HCT116 (cell line): ENCODE data around the gene HIGD1A. TPM values are rescaled to one million over a fixed set of nuclear protein-coding genes. Genes with fewer than 3 reads are reported as not detected.

ENCODE experiments used
- ATAC-seq: fragments of 200-7000 bp; cut with Tn5 transposase; 2 replicates; pipeline ENCODE4 v1.9.1; 2020; ENCODE audit warnings: mild to moderate bottlenecking, moderate library complexity
- BruUV-seq: library from RNA; stranded (reverse); fragments of 400-500 nt; replicated peaks from 2 replicates; lab custom pipeline; 2021; lab: Mats Ljungman, UMichigan
- CTCF ChIA-PET: fragments of 300-600 bp; sonication (Branson Sonifier 250); formaldehyde crosslinking; loops from one replicate; lab custom pipeline; 2021; ENCODE audit warnings: antibody characterized with exemption; lab: Charles Lee
- POLR2A ChIA-PET: fragments of 300-600, 350-600 bp; sonication (Branson Sonifier 250); formaldehyde crosslinking; loops from one replicate; lab custom pipeline; 2021; ENCODE audit warnings: antibody characterized with exemption; lab: Charles Lee
- RAD21 ChIA-PET, 2 experiments: fragments of 300-600 bp; sonication (Branson Sonifier 250); formaldehyde crosslinking; loops; one replicate each; lab custom pipeline; 2023; ENCODE audit warnings: low total read pairs in 2 of 2; ENCODE audit not compliant: uncharacterized antibody in 2 of 2, unreplicated experiment in 2 of 2, low non-redundant PET in 1 of 2; lab: Charles Lee
- DNase-seq: peaks from one replicate; pipeline ENCODE4 v3.0.0-alpha.2; 2010; ENCODE audit warnings: low read depth, low spot score
- H2AFZ ChIP-seq: fragments of 200-600 bp; shearing (Covaris generic), sonication (generic); 2 replicates; pipeline ENCODE4 v1.6.1; 2017; ENCODE audit warnings: low read depth, mixed run types, mixed read lengths, antibody characterized with exemption, low read length; ENCODE audit not compliant: poor library complexity, severe bottlenecking
- H3K27ac ChIP-seq: 2 replicates; pipeline ENCODE4 v1.5.1; 2012; ENCODE audit warnings: low read depth, low read length
- H3K27me3 ChIP-seq: fragments of 200-600 bp; sonication (generic); 2 replicates; pipeline ENCODE4 v1.6.1; 2016; ENCODE audit warnings: mixed run types, low read length, mixed read lengths; ENCODE audit not compliant: insufficient read depth
- H3K36me3 ChIP-seq, 2 experiments: fragments of 200-500 bp in 1 of 2; fragments of 200-600 bp in 1 of 2; sonication (Bioruptor generic) in 1 of 2; sonication (generic) in 1 of 2; 2 replicates each; pipeline versions ENCODE4 v1.5.1 to v1.6.1; 2014 to 2016; ENCODE audit warnings: low read length in 2 of 2, inconsistent platforms in 1 of 2, mixed read lengths in 1 of 2, mixed run types in 1 of 2; ENCODE audit not compliant: insufficient read depth in 2 of 2, control insufficient read depth in 1 of 2
- H3K4me1 ChIP-seq, 2 experiments: fragments of 200-600 bp in 1 of 2; sonication (generic) in 1 of 2; 2 replicates each; pipeline versions ENCODE4 v1.5.1 to v1.6.1; 2012 to 2017; ENCODE audit warnings: low read length in 2 of 2, inconsistent platforms in 1 of 2, mild to moderate bottlenecking in 1 of 2, mixed read lengths in 1 of 2, mixed run types in 1 of 2, moderate library complexity in 1 of 2; ENCODE audit not compliant: insufficient read depth in 2 of 2, control insufficient read depth in 1 of 2
- H3K4me2 ChIP-seq: fragments of 200-600 bp; sonication (generic); 2 replicates; pipeline ENCODE4 v1.6.1; 2017; ENCODE audit warnings: mixed run types, low read length, mixed read lengths
- H3K4me3 ChIP-seq, 2 experiments: fragments of 200-600 bp in 1 of 2; sonication (generic) in 1 of 2; replicated peaks in 1 of 2; 2 replicates each; pipeline ENCODE4 v1.5.1; 2011 to 2016; ENCODE audit warnings: low read length in 2 of 2, control low read depth in 1 of 2, low read depth in 1 of 2, mild to moderate bottlenecking in 1 of 2, mixed read lengths in 1 of 2, mixed run types in 1 of 2
- H3K79me2 ChIP-seq: fragments of 200-600 bp; sonication (generic); 2 replicates; pipeline ENCODE4 v1.6.1; 2017; ENCODE audit warnings: mild to moderate bottlenecking, mixed run types, low read length, moderate library complexity, mixed read lengths; ENCODE audit not compliant: insufficient read depth
- H3K9ac ChIP-seq: fragments of 200-600 bp; sonication (generic); 2 replicates; pipeline ENCODE4 v1.6.1; 2016; ENCODE audit warnings: low read length, mixed read lengths
- H3K9me2 ChIP-seq: fragments of 200-600 bp; sonication (generic), shearing (Covaris generic); 2 replicates; pipeline ENCODE4 v1.6.1; 2017; ENCODE audit warnings: mixed run types, mild to moderate bottlenecking, moderate library complexity; ENCODE audit not compliant: insufficient read depth
- H3K9me3 ChIP-seq, 2 experiments: fragments of 200-500 bp in 1 of 2; fragments of 200-600 bp in 1 of 2; sonication (Bioruptor generic) in 1 of 2; sonication (generic) in 1 of 2; 2 replicates each; pipeline ENCODE4 v1.6.1; 2014 to 2017; ENCODE audit warnings: low read length in 2 of 2, mixed read lengths in 2 of 2, inconsistent platforms in 1 of 2, low read depth in 1 of 2, mild to moderate bottlenecking in 1 of 2, mixed run types in 1 of 2, moderate library complexity in 1 of 2; ENCODE audit not compliant: control insufficient read depth in 1 of 2, insufficient read depth in 1 of 2
- H4K20me1 ChIP-seq: fragments of 200-600 bp; sonication (generic), shearing (Covaris generic); 2 replicates; pipeline ENCODE4 v1.6.1; 2017; ENCODE audit warnings: mixed run types, mild to moderate bottlenecking, moderate library complexity; ENCODE audit not compliant: insufficient read depth
- ELF1 ChIP-seq: IDR thresholded peaks from 2 replicates; pipeline ENCODE4 v1.6.1; 2012; ENCODE audit warnings: low read depth, borderline replicate concordance
- EZH2 ChIP-seq: fragments of 200-600 bp; sonication (generic); IDR thresholded peaks from 2 replicates; pipeline ENCODE4 v1.6.1; 2017; ENCODE audit warnings: antibody characterized with exemption, mixed run types
- EZH2phosphoT487 ChIP-seq: fragments of 200-600 bp; IDR thresholded peaks from 2 replicates; pipeline ENCODE4 v1.6.1; 2018; ENCODE audit warnings: antibody characterized with exemption, borderline replicate concordance
- FOSL1 ChIP-seq: IDR thresholded peaks from 2 replicates; pipeline ENCODE4 v1.6.1; 2012; ENCODE audit warnings: low read depth
- POLR2A ChIP-seq: IDR thresholded peaks from 2 replicates; pipeline ENCODE4 v1.7.0; 2011; ENCODE audit warnings: borderline replicate concordance; ENCODE audit not compliant: insufficient read depth, insufficient read length; ENCODE audit errors: extremely low read depth
- POLR2AphosphoS5 ChIP-seq: IDR thresholded peaks from 2 replicates; pipeline ENCODE4 v1.6.1; 2011; ENCODE audit warnings: mild to moderate bottlenecking, low read depth, low read length, moderate library complexity
- RAD21 ChIP-seq: IDR thresholded peaks from 2 replicates; pipeline ENCODE4 v1.6.1; 2012; ENCODE audit warnings: low read depth, mild to moderate bottlenecking
- REST ChIP-seq: IDR thresholded peaks from 2 replicates; pipeline ENCODE4 v1.6.1; 2012; ENCODE audit warnings: low read depth
- SIN3A ChIP-seq: IDR thresholded peaks from 2 replicates; pipeline ENCODE4 v1.6.1; 2012; ENCODE audit warnings: low read depth
- SP1 ChIP-seq: IDR thresholded peaks from 2 replicates; pipeline ENCODE4 v1.6.1; 2012; ENCODE audit warnings: low read depth
- YY1 ChIP-seq: IDR thresholded peaks from 2 replicates; pipeline ENCODE4 v1.6.1; 2011; ENCODE audit warnings: low read length, low read depth, moderate library complexity, mild to moderate bottlenecking; ENCODE audit not compliant: insufficient replicate concordance; ENCODE audit errors: extremely low read depth
- ZNF274 ChIP-seq: fragments of 200-500 bp; sonication (Bioruptor generic); IDR thresholded peaks from 2 replicates; pipeline ENCODE4 v1.6.1; 2014; ENCODE audit warnings: mild to moderate bottlenecking, low read depth, low read length, inconsistent platforms
- intact Hi-C: fragments of 100-400 bp; cut with micrococcal nuclease; formaldehyde crosslinking; loops from 2 replicates; pipeline ENCODE4 v1.10.0; 2022
- total RNA-seq: library from RNA; stranded (reverse); gene quantifications from one replicate; pipeline ENCODE4 v1.2.1, GENCODE V29; 2021; ENCODE audit not compliant: unreplicated experiment
- TF ChIP-seq, protein P1 (sequence below): IDR thresholded peaks from 2 replicates; pipeline ENCODE4 v1.6.1; 2012
- TF ChIP-seq, protein P2 (sequence below): IDR thresholded peaks from 2 replicates; pipeline ENCODE4 v1.6.1; 2011; ENCODE audit warnings: mild to moderate bottlenecking, low read length, moderate library complexity; ENCODE audit not compliant: insufficient replicate concordance; ENCODE audit errors: extremely low read depth

HIGD1A gene
- total RNA-seq, 1 experiment from 2014 or later, result 71.2 TPM

DNA sequence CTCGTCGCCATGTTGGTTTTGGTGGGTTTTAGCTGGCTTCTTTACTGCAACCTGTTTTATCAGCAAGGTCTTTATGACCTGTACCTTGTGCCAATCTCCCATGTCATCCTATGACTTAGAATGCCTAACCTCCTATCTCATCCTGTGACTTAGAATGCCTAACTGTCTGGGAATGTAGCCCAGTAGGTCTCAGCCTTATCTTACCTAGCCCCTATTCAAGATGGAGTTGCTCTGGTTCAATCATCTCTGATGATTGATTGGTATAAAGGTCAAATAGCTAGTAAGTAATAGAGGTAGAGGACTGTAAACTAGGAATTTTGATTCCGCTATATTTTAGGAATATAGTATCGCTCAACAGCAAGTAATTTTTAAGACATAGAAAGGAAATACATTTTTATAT lies 3.6 kb upstream of the HIGD1A start:
- H3K27ac ChIP-seq, result no peak overlapping the region
- no peak overlapping the region for H3K4me2 ChIP-seq
- ChIA-PET RAD21 (no interaction called here), POLR2A (no interaction called here), CTCF (no interaction called here)
- H2AFZ ChIP-seq, result no peak overlapping the region
- ATAC-seq (no peak), DNase-seq (no peak)
- no peaks in the 10 kb centered on the region for H3K36me3 ChIP-seq
- H3K9me2 ChIP-seq, result no peaks in the 10 kb centered on the region
- H3K4me3 ChIP-seq, result no peak overlapping the region
- no peaks in the 10 kb centered on the region for H3K27me3 ChIP-seq
- intact Hi-C loops, result no loop called here
- peaks cover 12% of the 10 kb centered on the region for H3K79me2 ChIP-seq
- TF ChIP-seq ELF1, result no peak
- no peak for TF ChIP-seq EZH2phosphoT487
- no peaks in the 10 kb centered on the region for H3K9me3 ChIP-seq
- BruUV-seq, result no TSS peak
- no peak overlapping the region for H3K9ac ChIP-seq
- no peaks in the 10 kb centered on the region for H4K20me1 ChIP-seq
- H3K4me1 ChIP-seq, result peaks cover 0 to 11% of the 10 kb centered on the region in 2 experiments; a peak in 2 of 4 replicates

DNA sequence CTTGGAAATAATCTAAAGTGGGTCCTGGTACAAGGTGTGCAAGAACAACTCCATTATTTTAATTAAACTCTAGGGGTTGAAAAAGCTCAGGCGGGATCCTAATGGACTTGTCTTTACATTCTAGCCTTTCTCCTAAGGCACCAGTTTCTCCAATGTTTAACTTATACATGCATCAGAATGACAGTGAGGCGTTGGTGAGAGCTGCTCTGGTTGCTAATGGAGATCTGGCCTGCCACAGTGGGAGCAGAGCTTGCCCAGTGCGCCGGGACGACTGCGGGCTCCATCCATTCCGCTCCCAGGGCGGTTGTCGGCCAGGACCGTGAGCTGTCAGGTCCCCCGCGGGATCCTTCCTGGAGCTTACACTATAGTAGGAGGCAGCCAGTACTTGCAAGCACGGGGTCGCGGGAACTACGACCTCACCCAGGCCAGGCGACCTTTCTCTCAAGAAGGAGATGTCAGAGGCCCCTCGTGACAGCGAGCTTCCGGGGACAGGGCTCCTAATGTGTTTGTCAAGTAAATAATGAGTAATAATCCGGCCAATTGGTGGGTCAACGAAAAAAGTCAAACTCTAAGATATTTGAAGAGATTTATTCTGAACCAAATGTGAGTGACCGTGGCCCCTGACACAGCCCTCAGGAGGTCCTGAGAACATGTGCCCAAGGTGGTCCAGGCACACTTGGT lies 991 bp upstream of the HIGD1A start:
- no peak for ATAC-seq
- Histone ChIP-seq H3K9me2 (no peaks in the 10 kb centered on the region), H3K9me3 (no peaks in the 10 kb centered on the region), H3K4me1 (peaks cover 0 to 15% of the 10 kb centered on the region in 2 experiments; a peak in 2 of 4 replicates), H3K27ac (no peak overlapping the region), H3K9ac (peak overlapping the region; percentile 94), H3K4me3 (peak overlapping the region; percentile 88 to 98), H3K79me2 (peaks cover 39% of the 10 kb centered on the region), H3K36me3 (no peaks in the 10 kb centered on the region), H3K4me2 (peak overlapping the region; percentile 95), H2AFZ (no peak overlapping the region), H3K27me3 (no peaks in the 10 kb centered on the region), H4K20me1 (no peaks in the 10 kb centered on the region)
- ChIA-PET RAD21 (no interaction called here), CTCF (interaction anchor here (1.1 to 2.9 kb wide), 2 partner anchors 25 to 26 kb away, joined by 3 to 11 read pairs; no protein-coding TSS in a partner anchor), POLR2A (interaction anchor here (0.8 to 1.6 kb wide), 4 partner anchors 11 to 47 kb away, joined by 3 to 6 read pairs (median 4); no protein-coding TSS in a partner anchor)
- no TSS peak for BruUV-seq
- DNase-seq, result no peak
- intact Hi-C loops, result no loop called here
- no peak for TF ChIP-seq YY1
- TF ChIP-seq SIN3A, result no peak
- TF ChIP-seq SP1, result no peak
- no peak for TF ChIP-seq POLR2A
- no peak for TF ChIP-seq ZNF274
- TF ChIP-seq REST, result no peak
- no peak for TF ChIP-seq EZH2
- no peak for TF ChIP-seq FOSL1
- TF ChIP-seq, protein P1, sequence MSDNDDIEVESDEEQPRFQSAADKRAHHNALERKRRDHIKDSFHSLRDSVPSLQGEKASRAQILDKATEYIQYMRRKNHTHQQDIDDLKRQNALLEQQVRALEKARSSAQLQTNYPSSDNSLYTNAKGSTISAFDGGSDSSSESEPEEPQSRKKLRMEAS, result no peak
- no peak for TF ChIP-seq POLR2AphosphoS5
- TF ChIP-seq, protein P2, sequence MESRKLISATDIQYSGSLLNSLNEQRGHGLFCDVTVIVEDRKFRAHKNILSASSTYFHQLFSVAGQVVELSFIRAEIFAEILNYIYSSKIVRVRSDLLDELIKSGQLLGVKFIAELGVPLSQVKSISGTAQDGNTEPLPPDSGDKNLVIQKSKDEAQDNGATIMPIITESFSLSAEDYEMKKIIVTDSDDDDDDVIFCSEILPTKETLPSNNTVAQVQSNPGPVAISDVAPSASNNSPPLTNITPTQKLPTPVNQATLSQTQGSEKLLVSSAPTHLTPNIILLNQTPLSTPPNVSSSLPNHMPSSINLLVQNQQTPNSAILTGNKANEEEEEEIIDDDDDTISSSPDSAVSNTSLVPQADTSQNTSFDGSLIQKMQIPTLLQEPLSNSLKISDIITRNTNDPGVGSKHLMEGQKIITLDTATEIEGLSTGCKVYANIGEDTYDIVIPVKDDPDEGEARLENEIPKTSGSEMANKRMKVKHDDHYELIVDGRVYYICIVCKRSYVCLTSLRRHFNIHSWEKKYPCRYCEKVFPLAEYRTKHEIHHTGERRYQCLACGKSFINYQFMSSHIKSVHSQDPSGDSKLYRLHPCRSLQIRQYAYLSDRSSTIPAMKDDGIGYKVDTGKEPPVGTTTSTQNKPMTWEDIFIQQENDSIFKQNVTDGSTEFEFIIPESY, result no peak
- TF ChIP-seq RAD21, result no peak
